Measurements from ENCODE around the gene NEU2.
"Not testable (repeated sequence)": the region's sequence is repeated elsewhere in the genome, so short reads cannot be mapped to it uniquely, and the experiment has no call there.

The NEU2 gene

GRCh38 chr2:233010569-233011267 is 21.8 kb upstream of the NEU2 start:
- no peak for ATAC-seq

DNA sequence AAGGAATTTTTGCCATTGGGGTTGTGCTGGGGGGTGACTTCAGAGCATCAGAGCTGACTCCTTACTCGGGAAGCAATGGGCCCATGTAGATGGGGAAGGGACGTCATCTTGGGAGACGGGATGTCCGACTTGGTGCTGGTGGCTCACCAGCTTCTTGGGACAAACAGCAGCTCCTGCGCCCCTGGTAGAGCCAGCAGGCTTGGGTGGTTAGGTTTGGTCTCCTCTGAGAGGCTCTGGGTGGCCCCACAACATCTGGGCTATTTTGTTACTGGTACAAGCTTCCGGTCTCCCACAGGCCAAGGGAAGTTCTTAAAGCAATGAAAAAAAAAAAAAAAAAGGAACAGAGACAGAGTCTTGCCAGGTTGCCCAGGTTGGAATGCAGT is 21.2 kb upstream of the NEU2 start:
- ATAC-seq = no peak

GRCh38 chr2:233011702-233012131 is 20.8 kb upstream of the NEU2 start:
- ATAC-seq = no peak

GRCh38 chr2:233012301-233012971 is 20.0 kb upstream of the NEU2 start:
- no peak for ATAC-seq

DNA sequence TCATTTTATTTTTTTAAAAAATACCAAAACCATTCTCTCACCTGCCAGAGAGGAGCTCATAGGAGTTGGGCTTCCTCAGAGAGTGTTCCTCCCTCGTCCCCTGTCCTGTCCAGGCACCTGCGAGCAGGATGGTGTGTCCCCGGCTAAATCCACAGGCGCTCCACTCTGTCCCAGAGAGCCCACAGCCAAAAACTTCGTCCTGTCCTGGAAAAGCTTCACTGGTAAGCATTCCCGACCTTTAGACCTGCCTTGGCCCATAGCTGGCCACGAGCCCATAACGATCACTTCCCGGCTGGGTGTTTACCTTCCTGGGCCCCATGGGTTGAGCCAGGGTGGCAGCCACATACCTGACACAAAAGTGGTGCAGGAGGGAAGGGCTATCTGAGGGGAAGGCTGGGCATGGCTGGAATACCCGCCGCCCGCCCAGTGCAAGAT is 19.4 kb upstream of the NEU2 start, which contains the start of gene NGEF:
NGEF (minus strand) TSS at position 230 of the 435 bp plus-strand sequence. CDS start 38,366 bp downstream, outside the sequence.
- no peak for ATAC-seq

GRCh38 chr2:233013650-233014049 is 18.8 kb upstream of the NEU2 start:
- ATAC-seq = no peak

DNA sequence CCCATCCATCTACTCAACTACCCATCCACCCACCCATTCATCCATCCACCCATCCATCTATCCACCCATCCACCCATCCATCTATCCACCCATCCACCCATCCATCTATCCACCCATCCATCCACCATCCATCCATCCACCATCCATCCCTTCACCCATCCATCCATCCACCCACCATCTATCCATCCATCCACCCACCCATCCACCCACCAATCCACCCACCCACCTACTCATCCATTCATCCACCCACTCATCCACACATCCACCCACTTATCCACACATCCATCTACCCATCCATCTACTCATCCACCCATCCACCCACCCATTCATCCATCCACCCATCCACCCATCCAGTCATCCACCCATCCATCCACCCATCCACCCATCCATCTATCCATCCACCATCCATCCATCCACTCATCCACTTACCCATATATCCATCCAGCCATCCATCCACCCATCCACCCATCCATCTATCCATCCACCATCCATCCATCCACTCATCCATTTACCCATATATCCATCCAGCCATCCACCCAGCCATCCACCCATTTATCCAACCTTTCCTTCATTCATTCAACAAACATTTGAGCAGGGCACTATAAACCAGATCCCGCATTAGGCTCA is 17.3 kb upstream of the NEU2 start:
- ATAC-seq = no peak

DNA sequence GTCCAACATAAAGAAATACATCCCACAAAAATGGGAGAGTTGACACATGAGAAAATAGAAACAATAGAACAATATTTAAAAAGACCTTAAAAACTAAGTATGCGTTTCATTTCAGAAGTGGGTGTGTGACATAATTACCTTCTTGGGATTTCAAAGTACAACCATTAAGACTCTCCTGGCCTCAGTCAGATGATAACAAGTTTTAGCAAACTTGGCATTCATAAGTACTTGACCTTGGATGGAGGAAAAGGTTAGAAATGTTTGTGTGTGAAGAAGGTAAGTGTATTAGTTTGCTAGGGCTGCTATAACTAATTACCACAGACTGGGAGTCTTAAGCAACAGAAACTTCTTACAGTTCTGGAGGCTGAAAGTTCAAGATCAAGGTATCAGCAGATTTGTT is 14.5 kb upstream of the NEU2 start:
- ATAC-seq = no peak

GRCh38 chr2:233019610-233020009 is 12.9 kb upstream of the NEU2 start:
- not testable (repeated sequence) for ATAC-seq

GRCh38 chr2:233020454-233020853 is 12.0 kb upstream of the NEU2 start:
- ATAC-seq = no peak

DNA sequence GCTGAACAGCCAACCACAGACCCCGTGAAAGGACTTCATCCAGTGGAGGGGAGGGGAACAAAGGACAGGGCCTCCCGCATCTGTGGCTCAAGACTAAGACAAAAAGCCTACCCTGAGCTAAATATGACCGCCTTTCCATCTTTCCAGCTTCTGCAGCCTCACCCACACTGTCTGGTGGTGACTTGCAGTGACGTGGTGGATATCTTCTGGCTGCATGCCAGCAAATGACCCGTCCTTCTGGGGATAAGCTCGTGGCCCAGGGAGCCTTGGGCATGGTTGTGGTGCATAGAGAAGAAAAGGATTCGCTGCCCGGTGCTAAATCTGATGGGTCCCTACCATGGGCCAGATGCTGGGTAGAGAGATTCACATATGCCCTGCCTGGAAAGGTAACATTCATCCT is 10.7 kb upstream of the NEU2 start:
- no peak for ATAC-seq

DNA sequence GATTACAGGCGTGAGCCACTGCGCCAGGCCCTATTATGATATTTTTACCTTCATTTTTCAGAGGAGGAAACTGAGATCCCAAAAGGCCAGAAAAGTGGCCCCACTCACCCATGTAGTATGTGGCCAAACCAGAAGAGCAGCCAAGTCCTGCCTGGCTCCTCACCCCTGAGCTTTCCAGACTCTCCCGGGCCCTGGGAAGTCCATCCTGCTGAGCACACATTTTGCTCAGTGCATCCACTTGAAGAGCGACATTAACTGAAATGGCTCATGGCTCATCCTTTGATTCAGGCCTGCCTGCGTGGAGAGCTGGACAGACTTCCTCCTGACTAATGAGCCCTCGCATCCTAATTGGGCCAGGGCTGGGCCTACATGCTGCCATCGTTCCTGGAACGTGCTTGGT is 9.9 kb upstream of the NEU2 start:
- ATAC-seq = no peak

GRCh38 chr2:233023007-233023760 is 9.3 kb upstream of the NEU2 start:
- ATAC-seq = no peak

DNA sequence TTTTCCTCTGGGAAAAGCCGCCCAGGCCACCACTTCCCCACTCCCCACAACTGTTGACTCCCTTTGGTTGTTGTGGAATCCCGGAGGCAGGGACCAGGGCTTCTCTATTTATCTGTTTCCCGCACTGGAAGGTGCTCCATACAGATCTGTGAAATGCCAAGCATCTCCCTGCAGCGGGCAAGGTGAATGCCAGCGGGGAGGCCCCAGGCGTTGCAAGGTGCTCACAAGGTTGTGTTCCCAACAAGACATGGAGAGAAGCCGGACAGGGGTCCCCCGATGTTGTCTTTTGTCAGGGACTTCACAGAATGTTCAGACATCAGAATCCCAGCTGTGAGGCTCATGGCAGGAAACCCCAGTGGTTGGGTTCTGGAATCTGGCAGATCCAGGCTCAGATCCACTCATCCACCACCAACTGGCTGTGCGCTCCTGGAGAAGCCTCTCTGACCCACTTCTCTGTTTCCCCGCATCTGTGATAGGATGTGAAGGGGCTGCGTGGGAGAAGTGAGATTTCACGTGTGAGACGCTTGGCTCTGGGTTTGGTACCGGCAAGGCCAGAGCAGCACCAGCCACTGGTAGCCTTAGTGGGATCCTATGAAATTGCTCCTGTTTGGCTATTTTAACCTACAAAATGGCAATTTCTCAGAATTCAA is 8.6 kb upstream of the NEU2 start:
- ATAC-seq = no peak

DNA sequence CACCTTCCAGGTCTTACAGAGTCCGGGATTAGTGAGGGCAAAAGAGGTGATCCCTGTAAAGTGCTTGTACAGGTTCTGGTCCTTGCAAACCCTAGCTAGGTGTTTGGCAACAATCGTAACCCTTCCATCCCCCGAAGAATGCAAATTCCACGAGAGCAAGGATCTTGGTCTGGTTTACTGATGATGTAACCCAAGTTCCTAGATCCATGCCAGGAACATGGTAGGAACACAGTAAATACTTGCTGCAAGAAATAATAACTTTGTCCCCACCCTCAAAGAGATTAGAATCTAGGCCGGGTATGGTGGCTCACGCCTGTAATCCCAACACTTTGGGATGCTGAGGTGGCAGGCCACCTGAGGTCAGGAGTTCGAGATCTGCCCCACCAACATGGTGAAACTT is 6.8 kb upstream of the NEU2 start:
- no peak for ATAC-seq

DNA sequence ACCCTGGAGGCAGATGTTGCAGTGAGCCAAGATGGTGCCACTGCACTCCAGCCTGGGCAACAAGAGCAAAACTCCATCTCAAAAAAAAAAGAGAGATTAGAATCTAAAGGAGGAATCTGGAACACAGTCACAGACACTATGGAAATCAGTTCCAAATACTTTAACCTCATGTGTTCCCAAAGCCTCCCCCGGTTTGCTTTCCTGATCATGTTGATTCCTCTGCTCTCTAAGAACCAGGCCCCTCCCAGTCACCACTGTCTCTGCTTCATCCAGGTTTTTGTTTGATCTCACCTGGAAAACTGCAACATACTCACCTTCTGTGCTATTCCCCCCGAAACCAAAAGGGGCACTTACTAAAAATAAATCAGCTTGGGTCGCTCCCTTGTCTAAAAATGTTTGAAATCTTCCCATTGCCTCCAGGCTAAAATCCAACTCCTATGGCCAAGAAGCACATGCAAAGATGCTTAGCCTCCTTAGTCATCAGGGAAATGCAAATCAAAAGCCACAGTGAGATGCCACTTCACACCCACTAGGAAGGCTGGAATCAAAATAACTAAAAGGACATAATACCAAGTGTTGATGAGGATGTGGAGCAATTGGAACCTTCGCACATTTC is 6.2 kb upstream of the NEU2 start:
- no peak for ATAC-seq

- no peak for ATAC-seq
These were observed 3.2 kb upstream of the NEU2 start for GRCh38 chr2:233029321-233029720.

DNA sequence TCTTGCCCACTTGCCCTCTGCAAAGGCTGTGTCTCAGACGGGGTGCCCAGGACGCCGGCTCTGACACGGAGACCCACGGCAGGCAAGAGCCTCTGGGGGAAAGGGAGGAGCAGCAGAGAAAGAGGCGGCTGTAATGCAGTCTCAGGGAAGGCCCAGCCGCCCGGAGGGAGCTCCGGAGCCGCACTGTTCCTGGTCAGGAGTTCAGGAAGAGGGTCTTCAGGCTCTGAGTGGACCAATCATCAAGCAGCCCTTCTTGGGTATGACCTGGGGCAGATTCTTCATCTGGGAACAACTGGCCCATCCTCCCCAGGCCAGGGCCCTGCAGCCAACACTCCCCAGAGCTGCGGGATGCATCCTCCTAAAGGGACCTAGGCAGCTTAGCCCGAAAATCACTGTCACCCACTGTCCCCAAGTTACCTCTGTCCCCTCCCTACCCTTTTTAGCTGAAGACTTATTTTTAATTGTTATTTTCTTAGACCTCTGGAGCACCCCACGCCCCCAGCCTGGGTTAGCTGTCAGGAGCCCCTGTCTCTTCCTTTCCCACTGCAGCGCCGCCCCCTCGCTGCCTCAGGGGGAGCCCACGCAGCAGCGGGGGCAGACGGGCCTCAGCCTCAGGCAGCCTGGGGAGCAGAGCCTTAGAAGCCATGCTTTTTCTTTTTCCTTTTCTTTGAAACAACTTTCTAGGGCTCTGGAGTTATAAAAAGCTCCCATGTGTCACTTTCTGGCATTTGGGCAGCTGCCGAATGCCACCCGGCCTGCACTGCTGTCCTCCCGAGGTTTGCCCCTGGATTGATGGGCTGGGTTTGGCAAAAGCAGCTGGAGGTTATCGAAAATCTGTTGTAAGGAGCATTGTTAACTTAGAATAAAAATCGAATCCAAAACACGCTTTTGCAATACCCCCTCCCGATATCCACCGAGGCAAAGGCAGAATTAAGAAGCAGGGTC is 644 bp upstream of the NEU2 start:
- ATAC-seq = no peak

- no peak for ATAC-seq
These were observed 1.2 kb downstream of the NEU2 start for GRCh38 chr2:233033672-233034071.

DNA sequence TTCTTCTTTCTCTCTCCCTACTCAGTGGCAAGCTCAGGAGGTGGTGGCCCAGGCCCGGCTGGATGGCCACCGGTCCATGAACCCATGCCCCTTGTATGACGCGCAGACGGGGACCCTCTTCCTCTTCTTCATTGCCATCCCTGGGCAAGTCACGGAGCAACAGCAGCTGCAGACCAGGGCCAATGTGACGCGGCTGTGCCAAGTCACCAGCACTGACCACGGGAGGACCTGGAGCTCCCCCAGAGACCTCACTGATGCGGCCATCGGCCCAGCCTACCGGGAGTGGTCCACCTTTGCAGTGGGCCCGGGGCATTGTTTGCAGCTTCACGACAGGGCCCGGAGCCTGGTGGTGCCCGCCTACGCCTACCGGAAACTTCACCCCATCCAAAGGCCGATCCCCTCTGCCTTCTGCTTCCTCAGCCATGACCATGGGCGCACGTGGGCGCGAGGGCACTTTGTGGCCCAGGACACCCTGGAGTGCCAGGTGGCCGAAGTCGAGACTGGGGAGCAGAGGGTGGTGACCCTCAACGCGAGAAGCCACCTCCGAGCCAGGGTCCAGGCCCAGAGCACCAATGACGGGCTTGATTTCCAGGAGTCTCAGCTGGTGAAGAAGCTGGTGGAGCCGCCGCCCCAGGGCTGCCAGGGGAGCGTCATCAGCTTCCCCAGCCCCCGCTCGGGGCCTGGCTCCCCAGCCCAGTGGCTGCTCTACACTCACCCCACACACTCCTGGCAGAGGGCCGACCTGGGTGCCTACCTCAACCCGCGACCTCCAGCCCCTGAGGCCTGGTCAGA is 1.8 kb downstream of the NEU2 start:
- no peak for ATAC-seq
